Spinal cord (tissue), 10 donors: ENCODE data around the gene DHRS12. TPM values are rescaled to one million over a fixed set of nuclear protein-coding genes. Genes with fewer than 3 reads are reported as not detected.

Experiments
- DNase-seq, 6 donors: peaks; one replicate each; pipeline versions ENCODE4 v3.0.0 to v3.0.0-alpha.2; 2013 to 2015; ENCODE audit warnings: low spot score in 6 of 6, low read depth in 4 of 6
- H3K27ac ChIP-seq: one replicate; pipeline ENCODE4 v1.5.1; 2013; ENCODE audit warnings: low read depth, low read length, control low read depth
- H3K27me3 ChIP-seq: one replicate; pipeline ENCODE4 v1.6.1; 2013; ENCODE audit warnings: low read length; ENCODE audit not compliant: control insufficient read depth, insufficient read depth
- H3K36me3 ChIP-seq: one replicate; pipeline ENCODE4 v1.6.1; 2013; ENCODE audit warnings: low read length; ENCODE audit not compliant: control insufficient read depth, insufficient read depth
- H3K4me1 ChIP-seq: one replicate; pipeline ENCODE4 v1.6.1; 2013; ENCODE audit warnings: low read length; ENCODE audit not compliant: control insufficient read depth, insufficient read depth
- H3K4me3 ChIP-seq: one replicate; pipeline ENCODE4 v1.5.1; 2013; ENCODE audit warnings: low read depth, low read length, control low read depth
- H3K9me3 ChIP-seq: one replicate; pipeline ENCODE4 v1.6.1; 2013; ENCODE audit warnings: low read length; ENCODE audit not compliant: control insufficient read depth, insufficient read depth
- whole genome bisulfite sequencing: methylation state at CpG from one replicate; pipeline ENCODE4 v1.1.5; 2013; ENCODE audit warnings: missing lambda C conversion rate; ENCODE audit not compliant: insufficient coverage; 5-methylcytosine and 5-hydroxymethylcytosine counted together
- polyA plus RNA-seq, 2 donors: library from polyadenylated mRNA; unstranded; fragments of 120-200 nt; gene quantifications; one replicate each; pipeline ENCODE4 v1.2.1, GENCODE V29; 2013; ENCODE audit not compliant: insufficient read length in 2 of 2
- total RNA-seq, 2 donors: library from RNA; depleted of rRNA in 1 of 2; stranded (reverse); fragments of 120-200 nt in 1 of 2; fragments of >200 nt in 1 of 2; gene quantifications; one replicate each; pipeline versions ENCODE4 v1.2.3 to v1.2.4, GENCODE V29; 2013 to 2014
- donor health status: healthy.

DHRS12 gene
- total and polyA plus RNA-seq, 4 donors: 6.8 to 15.2 (median 13.2) TPM

DNA sequence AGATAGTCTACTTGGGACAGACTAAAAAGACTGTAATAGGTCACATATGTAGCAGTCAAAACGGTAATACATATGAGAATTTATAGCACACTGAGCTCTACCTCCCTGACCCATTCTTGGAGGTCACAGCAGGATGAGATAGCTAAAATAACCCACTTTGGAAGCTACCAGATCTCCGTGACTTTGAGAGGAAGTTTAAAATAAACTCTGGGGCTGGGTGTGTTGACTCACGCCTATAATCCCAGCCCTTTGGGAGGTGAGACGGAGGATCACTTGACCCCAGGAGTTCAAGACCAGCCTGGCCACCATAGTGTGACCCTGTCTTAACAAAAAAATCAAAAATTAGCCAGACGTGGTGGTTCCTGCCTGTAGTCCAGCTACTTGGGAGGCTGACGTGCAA lies 45.3 kb downstream of the DHRS12 start:
- Histone ChIP-seq H3K4me3 (no peak overlapping the region), H3K27ac (no peak overlapping the region), H3K36me3 (peaks cover 17% of the 10 kb centered on the region), H3K9me3 (no peaks in the 10 kb centered on the region), H3K27me3 (no peaks in the 10 kb centered on the region), H3K4me1 (no peaks in the 10 kb centered on the region)
- 68% methylated on average over 4 of the region's 6 CpGs for WGBS
- no peak for DNase-seq

DNA sequence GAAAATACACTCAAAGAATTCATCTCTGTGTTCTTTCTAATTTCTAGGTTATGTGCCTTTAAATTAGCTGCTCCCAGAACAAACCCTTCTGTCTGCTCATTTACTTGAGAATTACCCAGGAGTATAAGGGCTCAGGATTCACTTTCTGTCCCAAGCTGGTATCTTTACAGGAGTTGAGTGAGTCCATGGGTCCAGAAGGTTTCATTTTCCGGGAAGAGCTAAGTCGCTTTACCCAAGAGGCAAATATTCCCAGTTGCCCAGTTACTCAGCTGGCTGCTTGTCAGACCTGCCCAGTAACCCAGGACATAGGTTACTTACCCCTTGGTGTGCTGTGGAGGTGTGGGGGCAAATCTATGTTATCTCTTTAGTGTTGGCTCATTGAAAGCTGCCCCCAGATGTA lies 47.3 kb downstream of the DHRS12 start:
- no peak for DNase-seq
- no peaks in the 10 kb centered on the region for H3K27me3 ChIP-seq
- no peak overlapping the region for H3K4me3 ChIP-seq
- WGBS: no CpG with 5 or more reads among the region's 2 CpGs
- no peaks in the 10 kb centered on the region for H3K4me1 ChIP-seq
- H3K9me3 ChIP-seq: no peaks in the 10 kb centered on the region
- peaks cover 12% of the 10 kb centered on the region for H3K36me3 ChIP-seq
- no peak overlapping the region for H3K27ac ChIP-seq

DNA sequence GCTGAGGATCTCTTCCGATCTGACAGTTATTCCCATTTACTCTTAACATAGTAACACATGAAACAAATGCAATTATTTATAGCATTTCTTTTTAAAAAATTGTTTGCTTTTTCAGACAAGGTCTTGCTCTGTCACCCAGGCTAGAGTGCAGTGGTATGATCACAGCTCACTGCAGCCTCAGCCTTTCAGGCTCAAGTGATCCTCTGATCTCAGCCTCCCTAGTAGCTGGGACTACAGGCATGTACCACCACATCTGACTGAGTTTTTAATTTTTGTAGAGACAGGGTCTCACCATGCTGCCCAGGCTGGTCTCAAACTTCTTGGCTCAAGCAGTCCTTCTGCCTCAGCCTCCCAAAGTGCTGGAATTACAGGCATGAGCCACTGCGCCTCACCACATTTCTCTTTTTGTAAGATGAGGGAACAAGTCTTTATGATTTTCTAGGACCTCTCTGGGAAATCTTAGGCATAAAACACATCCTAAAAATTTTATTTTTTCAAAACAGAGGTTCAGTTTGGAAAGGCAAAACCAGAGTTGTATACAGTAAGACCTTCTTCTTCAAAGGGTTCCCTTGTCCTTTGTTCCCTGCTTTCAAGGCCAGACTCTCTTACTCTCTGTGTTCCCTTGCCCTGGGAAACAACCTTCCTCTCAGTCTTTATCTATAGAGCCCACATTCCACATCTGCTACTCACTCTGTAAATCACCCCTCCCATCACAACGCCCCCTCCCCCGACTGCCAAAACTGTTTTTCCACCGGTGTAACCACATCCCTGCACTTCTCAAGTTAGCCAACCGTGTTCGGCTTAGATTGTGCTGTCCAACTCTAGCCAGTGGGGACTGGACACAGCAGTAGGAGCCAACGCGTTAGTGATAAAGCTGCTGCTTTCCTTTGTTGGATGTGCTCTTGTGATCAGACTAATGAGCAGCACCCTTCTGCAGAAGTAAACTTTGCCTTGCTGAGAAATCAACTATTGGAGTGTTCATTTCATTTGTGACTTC lies 56.2 kb downstream of the DHRS12 start:
- H3K27me3 ChIP-seq: no peaks in the 10 kb centered on the region
- peaks cover 3% of the 10 kb centered on the region for H3K36me3 ChIP-seq
- H3K27ac ChIP-seq: no peak overlapping the region
- no peaks in the 10 kb centered on the region for H3K4me1 ChIP-seq
- H3K4me3 ChIP-seq: no peak overlapping the region
- H3K9me3 ChIP-seq: no peaks in the 10 kb centered on the region
- no peak for DNase-seq
- WGBS: 100% methylated on average over 5 of the region's 9 CpGs

DNA sequence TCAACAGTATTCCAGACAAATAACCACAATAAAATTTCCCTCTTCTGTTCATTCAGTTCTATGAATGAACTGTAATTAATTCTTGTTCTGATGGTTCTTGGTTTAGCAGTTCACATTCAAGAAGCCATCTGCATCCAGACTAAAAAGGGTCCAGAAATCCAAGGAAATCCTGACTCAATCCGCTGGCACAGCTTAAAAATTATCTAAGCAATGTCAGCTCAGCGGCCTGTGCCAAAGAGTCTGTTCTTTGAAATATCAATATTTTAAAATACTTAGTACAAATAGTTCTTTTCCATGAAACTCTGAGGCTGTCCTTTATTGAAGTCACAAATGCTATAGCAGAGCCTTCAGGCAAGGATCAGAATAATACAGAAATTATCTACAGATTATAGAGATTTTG lies 57.2 kb downstream of the DHRS12 start:
- Histone ChIP-seq H3K27ac (no peak overlapping the region), H3K4me3 (no peak overlapping the region), H3K36me3 (peaks cover 3% of the 10 kb centered on the region), H3K9me3 (no peaks in the 10 kb centered on the region), H3K27me3 (no peaks in the 10 kb centered on the region), H3K4me1 (no peaks in the 10 kb centered on the region)
- WGBS: no CpG with 5 or more reads among the region's 2 CpGs
- no peak for DNase-seq

DNA sequence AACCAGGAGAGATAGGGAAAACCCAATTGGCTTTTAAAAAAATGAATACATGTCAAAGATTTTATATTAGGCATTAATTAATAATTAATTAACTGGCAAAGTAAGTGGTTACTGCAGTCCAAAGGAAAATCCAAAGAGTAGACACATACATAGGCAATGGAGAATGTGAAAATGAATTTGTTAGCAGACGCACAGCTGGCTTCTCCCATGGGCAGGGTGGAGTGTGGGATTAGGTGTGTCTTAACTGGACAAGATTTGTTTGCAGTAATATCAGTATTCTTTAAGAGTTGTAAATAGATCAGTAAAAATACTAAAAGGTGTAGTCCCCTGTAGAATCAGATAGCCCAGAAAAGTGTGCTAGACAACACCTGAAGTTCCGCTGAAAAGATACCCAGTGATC lies 58.7 kb downstream of the DHRS12 start:
- Histone ChIP-seq H3K27me3 (no peaks in the 10 kb centered on the region), H3K27ac (no peak overlapping the region), H3K4me1 (no peaks in the 10 kb centered on the region), H3K9me3 (no peaks in the 10 kb centered on the region), H3K4me3 (no peak overlapping the region), H3K36me3 (no peaks in the 10 kb centered on the region)
- no peak for DNase-seq
- WGBS: no CpG with 5 or more reads among the region's 2 CpGs

DNA sequence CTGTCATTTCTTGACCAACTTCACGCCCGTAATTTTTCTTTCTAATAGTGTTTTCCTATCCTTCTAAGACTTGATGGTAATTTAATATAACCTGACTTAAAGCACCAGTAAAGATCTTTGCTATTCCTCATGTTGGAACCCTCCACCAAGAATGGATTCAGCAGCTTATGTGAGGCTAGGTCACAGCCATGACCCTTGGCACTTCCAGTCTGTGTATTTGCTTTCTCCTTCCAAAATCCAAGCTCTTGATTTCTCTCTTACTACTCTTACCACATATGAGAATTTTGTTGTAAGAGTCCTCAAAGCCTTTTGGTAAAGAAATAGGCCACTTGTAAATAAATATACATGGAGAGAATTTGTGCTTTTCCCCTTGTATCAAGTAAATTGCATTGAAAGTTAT lies 61.4 kb downstream of the DHRS12 start:
- no peaks in the 10 kb centered on the region for H3K9me3 ChIP-seq
- no peaks in the 10 kb centered on the region for H3K27me3 ChIP-seq
- no peak for DNase-seq
- H3K27ac ChIP-seq: no peak overlapping the region
- H3K4me1 ChIP-seq: no peaks in the 10 kb centered on the region
- H3K4me3 ChIP-seq: no peak overlapping the region
- H3K36me3 ChIP-seq: no peaks in the 10 kb centered on the region
- WGBS: no CpG with 5 or more reads among the region's 2 CpGs

DNA sequence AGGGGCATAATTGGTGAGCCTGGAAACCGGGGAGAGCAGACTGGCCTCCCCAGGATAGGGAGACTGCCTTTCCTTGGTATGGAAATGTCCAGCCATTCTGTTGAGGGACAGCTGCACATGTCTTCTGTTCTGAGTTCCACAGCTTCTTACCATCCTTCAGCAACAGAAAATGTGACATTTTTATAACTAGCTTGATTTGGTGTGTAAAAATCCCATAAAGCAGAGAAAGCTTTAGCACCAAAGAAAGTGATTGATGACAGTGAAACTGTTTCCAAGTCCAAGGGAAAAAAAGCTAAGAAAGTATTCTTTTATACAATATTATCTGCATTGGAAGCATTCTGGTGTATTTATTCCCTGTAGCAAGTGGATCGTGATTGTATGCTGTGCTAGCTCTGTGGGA lies 61.9 kb downstream of the DHRS12 start:
- no peaks in the 10 kb centered on the region for H3K27me3 ChIP-seq
- peak overlapping the region; percentile 2 for H3K27ac ChIP-seq
- no peaks in the 10 kb centered on the region for H3K9me3 ChIP-seq
- DNase-seq: no peak
- H3K4me3 ChIP-seq: no peak overlapping the region
- no peaks in the 10 kb centered on the region for H3K36me3 ChIP-seq
- H3K4me1 ChIP-seq: no peaks in the 10 kb centered on the region
- WGBS: 27% methylated on average over 2 of the region's 2 CpGs

DNA sequence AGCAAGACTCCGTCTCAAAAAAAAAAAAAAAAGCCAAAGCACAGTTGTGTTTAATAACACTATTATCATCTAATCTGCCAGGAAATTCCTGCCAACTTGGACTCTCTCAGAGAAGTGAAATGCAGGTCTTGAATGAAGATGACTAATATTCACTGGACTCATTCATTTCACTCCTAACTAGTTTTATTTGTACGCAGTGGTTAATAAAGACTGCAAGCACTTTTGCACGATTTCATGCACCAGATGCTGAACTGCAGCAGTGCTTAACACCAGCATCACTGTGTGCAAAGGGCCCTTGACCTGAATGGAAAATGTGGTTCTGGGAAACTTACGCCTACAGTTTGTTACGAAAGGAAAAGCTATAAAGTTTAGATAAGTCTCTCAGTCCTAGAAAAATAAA lies 63.3 kb downstream of the DHRS12 start:
- H3K36me3 ChIP-seq: no peaks in the 10 kb centered on the region
- no peaks in the 10 kb centered on the region for H3K27me3 ChIP-seq
- no peak overlapping the region for H3K27ac ChIP-seq
- H3K4me3 ChIP-seq: no peak overlapping the region
- no peaks in the 10 kb centered on the region for H3K9me3 ChIP-seq
- no CpG with 5 or more reads among the region's 5 CpGs for WGBS
- no peak for DNase-seq
- H3K4me1 ChIP-seq: no peaks in the 10 kb centered on the region

DNA sequence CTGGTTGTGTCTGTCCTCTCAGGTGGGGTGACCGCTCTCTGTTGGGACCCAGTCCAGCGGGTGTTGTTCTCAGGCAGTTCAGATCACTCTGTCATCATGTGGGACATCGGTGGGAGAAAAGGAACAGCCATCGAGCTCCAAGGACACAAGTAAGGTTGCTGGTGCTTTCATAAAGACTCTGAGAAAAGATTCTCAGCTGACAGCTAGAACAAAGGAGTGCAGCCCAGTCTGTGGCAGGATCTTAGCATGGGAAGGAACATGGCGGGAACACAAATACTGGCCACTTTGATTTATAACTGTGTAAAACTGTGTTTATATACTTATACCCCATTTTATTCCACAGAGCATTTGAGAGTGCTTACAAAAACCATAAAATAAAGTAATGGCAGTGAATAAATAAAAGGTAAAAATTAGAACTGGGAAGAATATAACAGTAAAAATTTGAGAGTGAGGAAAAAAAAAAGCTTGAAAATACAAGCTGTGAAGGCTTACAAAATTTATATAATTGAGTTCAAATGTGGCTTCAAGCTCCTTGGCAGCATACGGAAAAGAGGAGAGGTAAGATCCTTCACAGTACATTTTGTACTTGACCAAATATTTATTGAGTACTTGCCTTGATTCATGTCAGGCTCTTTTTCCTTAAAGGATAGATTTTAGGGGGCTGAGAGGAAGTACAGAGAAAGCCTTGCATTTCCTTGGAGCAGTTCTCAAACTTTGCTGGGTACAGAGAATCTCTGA lies 64.8 kb downstream of the DHRS12 start:
- DNase-seq: peak in 1 of 6 donors; percentile 28
- H3K4me1 ChIP-seq: no peaks in the 10 kb centered on the region
- no peaks in the 10 kb centered on the region for H3K9me3 ChIP-seq
- H3K4me3 ChIP-seq: no peak overlapping the region
- no peaks in the 10 kb centered on the region for H3K36me3 ChIP-seq
- H3K27me3 ChIP-seq: no peaks in the 10 kb centered on the region
- 36% methylated on average over 4 of the region's 6 CpGs for WGBS
- peak overlapping the region; percentile 35 for H3K27ac ChIP-seq
